SK-N-SH treated with all-trans-retinoic acid at 6 μM for 48 hours (cell line): ENCODE data around the gene DNMBP.

Source experiments
- ATAC-seq: fragments of 200-7000 bp; cut with Tn5 transposase; 3 replicates; pipeline ENCODE4 v1.9.1; 2020; ENCODE audit warnings: mild to moderate bottlenecking, moderate library complexity
- ARNTL ChIP-seq: fragments of 450-650 bp; formaldehyde crosslinking; IDR thresholded peaks from 2 replicates; pipeline ENCODE4 v1.5.0; 2020; ENCODE audit warnings: low read depth, mild to moderate bottlenecking, moderate library complexity, borderline replicate concordance
- BACH2 ChIP-seq: fragments of 250-450 bp; sonication (Bioruptor Pico); IDR thresholded peaks from 2 replicates; pipeline ENCODE4 v1.9.0; 2021; ENCODE audit warnings: mild to moderate bottlenecking, borderline replicate concordance
- CREB5 ChIP-seq: fragments of 250-450 bp; sonication (Bioruptor Pico); IDR thresholded peaks from 2 replicates; pipeline ENCODE4 v1.5.1; 2020; ENCODE audit warnings: low read depth, mild to moderate bottlenecking, moderate library complexity
- GLIS3 ChIP-seq: fragments of 250-450 bp; sonication (Bioruptor Pico); IDR thresholded peaks from 2 replicates; pipeline ENCODE4 v1.5.0; 2020; ENCODE audit warnings: mild to moderate bottlenecking, moderate library complexity
- ISL1 ChIP-seq: fragments of 250-450 bp; sonication (Bioruptor Pico); IDR thresholded peaks from 2 replicates; pipeline ENCODE4 v2.1.2; 2022; ENCODE audit warnings: mild to moderate bottlenecking, moderate library complexity
- OSR1 ChIP-seq: fragments of 250-450 bp; sonication (Bioruptor Pico); IDR thresholded peaks from 2 replicates; pipeline ENCODE4 v1.8.0; 2022; ENCODE audit warnings: moderate library complexity, mild to moderate bottlenecking, inconsistent platforms
- POU6F1 ChIP-seq: fragments of 250-450 bp; sonication (Bioruptor Pico); IDR thresholded peaks from 2 replicates; pipeline ENCODE4 v1.8.0; 2021; ENCODE audit warnings: low read depth, mild to moderate bottlenecking, moderate library complexity, borderline replicate concordance
- PPARA ChIP-seq: fragments of 250-450 bp; sonication (Bioruptor Pico); IDR thresholded peaks from 2 replicates; pipeline ENCODE4 v1.5.0; 2020; ENCODE audit warnings: mild to moderate bottlenecking, borderline replicate concordance
- RARB ChIP-seq: fragments of 250-450 bp; sonication (Bioruptor Pico); IDR thresholded peaks from 2 replicates; pipeline ENCODE4 v1.8.0; 2021; ENCODE audit warnings: mild to moderate bottlenecking, moderate library complexity
- SNAI2 ChIP-seq: fragments of 250-450 bp; sonication (Bioruptor Pico); IDR thresholded peaks from 2 replicates; pipeline ENCODE4 v1.5.0; 2020; ENCODE audit warnings: mild to moderate bottlenecking, moderate library complexity
- TOX ChIP-seq: fragments of 250-450 bp; sonication (Bioruptor Pico); IDR thresholded peaks from 2 replicates; pipeline ENCODE4 v1.8.0; 2021; ENCODE audit warnings: mild to moderate bottlenecking, moderate library complexity, borderline replicate concordance
- ZC3H10 ChIP-seq: fragments of 250-450 bp; sonication (Bioruptor Pico); IDR thresholded peaks from 2 replicates; pipeline ENCODE4 v1.5.1; 2021; ENCODE audit warnings: mild to moderate bottlenecking, moderate library complexity
- ZFP3 ChIP-seq: fragments of 250-450 bp; sonication (Bioruptor Pico); IDR thresholded peaks from 2 replicates; pipeline ENCODE4 v1.5.0; 2020; ENCODE audit warnings: mild to moderate bottlenecking, moderate library complexity
- ZFP30 ChIP-seq: fragments of 450-650 bp; formaldehyde crosslinking; IDR thresholded peaks from 2 replicates; pipeline ENCODE4 v1.5.0; 2022; ENCODE audit warnings: mild to moderate bottlenecking, moderate library complexity
- ZNF70 ChIP-seq: fragments of 450-650 bp; formaldehyde crosslinking; IDR thresholded peaks from 2 replicates; pipeline ENCODE4 v1.5.0; 2020; ENCODE audit warnings: mild to moderate bottlenecking, moderate library complexity
- ZNF8 ChIP-seq: fragments of 450-650 bp; formaldehyde crosslinking; IDR thresholded peaks from 2 replicates; pipeline ENCODE4 v1.5.0; 2020; ENCODE audit warnings: mild to moderate bottlenecking, moderate library complexity
- TF ChIP-seq, protein P1 (sequence below): fragments of 250-450 bp; sonication (Bioruptor Pico); IDR thresholded peaks from 2 replicates; pipeline ENCODE4 v1.5.0; 2020; ENCODE audit warnings: mild to moderate bottlenecking, moderate library complexity

The DNMBP gene

DNA sequence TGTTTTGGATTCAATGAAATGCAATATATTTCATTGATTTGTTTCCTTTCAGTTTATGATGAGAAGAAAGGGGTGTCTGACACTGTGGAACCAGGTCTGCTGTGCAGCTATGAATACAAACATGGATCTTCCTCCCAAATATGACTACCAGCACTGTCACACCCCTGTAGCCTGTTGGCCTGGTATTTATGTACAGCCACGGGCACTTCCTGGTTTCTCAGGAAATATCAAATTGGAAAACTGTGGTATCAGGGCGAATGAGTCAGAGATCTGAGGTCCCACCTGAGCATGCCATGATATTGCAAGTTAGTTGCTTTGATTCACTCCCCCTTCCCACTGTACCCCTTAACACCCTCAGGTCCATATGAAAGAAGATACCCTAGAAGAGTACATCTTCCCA, 87.8 kb downstream of the DNMBP start:
- ATAC-seq, result no peak
- TF ChIP-seq CREB5 (CRISPR knock-in tag), result no peak
- no peak for TF ChIP-seq TOX (CRISPR knock-in tag)
- no peak for TF ChIP-seq POU6F1
- no peak for TF ChIP-seq ISL1 (CRISPR knock-in tag)
- TF ChIP-seq, protein P1, sequence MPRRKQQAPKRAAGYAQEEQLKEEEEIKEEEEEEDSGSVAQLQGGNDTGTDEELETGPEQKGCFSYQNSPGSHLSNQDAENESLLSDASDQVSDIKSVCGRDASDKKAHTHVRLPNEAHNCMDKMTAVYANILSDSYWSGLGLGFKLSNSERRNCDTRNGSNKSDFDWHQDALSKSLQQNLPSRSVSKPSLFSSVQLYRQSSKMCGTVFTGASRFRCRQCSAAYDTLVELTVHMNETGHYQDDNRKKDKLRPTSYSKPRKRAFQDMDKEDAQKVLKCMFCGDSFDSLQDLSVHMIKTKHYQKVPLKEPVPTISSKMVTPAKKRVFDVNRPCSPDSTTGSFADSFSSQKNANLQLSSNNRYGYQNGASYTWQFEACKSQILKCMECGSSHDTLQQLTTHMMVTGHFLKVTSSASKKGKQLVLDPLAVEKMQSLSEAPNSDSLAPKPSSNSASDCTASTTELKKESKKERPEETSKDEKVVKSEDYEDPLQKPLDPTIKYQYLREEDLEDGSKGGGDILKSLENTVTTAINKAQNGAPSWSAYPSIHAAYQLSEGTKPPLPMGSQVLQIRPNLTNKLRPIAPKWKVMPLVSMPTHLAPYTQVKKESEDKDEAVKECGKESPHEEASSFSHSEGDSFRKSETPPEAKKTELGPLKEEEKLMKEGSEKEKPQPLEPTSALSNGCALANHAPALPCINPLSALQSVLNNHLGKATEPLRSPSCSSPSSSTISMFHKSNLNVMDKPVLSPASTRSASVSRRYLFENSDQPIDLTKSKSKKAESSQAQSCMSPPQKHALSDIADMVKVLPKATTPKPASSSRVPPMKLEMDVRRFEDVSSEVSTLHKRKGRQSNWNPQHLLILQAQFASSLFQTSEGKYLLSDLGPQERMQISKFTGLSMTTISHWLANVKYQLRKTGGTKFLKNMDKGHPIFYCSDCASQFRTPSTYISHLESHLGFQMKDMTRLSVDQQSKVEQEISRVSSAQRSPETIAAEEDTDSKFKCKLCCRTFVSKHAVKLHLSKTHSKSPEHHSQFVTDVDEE (CRISPR knock-in tag), result no peak

DNA sequence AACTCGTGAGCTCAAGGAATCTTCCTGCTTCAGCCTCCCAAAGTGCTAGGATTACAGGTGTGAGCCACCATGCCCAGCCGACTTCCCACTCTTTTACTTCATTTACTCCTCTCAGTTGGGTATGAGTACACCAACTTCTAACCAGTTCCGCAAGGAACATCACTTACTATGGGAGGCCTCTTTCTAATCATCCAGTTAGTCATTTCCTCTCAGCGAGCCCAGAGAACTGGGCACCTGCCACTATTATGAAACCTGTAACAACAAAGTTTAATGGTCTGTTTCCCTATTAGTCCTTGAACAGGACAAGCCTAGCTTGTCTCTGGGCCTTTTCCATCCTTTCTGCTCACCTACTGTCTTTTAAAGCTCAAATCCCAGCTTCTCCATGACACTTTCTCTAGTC, 88.8 kb downstream of the DNMBP start:
- ATAC-seq, result no peak; the same call in 2 of the 3 replicates
- TF ChIP-seq SNAI2 (CRISPR knock-in tag) (no peak), ZNF70 (CRISPR knock-in tag) (no peak), OSR1 (CRISPR knock-in tag) (no peak), GLIS3 (CRISPR knock-in tag) (no peak), ARNTL (no peak), ISL1 (CRISPR knock-in tag) (no peak), ZFP30 (no peak), RARB (CRISPR knock-in tag) (no peak), ZNF8 (CRISPR knock-in tag) (no peak), TOX (CRISPR knock-in tag) (no peak), ZFP3 (CRISPR knock-in tag) (no peak), PPARA (CRISPR knock-in tag) (no peak)
- TF ChIP-seq, protein P1 (CRISPR knock-in tag), result no peak
- TF ChIP-seq, all 23 proteins: peak for 0

DNA sequence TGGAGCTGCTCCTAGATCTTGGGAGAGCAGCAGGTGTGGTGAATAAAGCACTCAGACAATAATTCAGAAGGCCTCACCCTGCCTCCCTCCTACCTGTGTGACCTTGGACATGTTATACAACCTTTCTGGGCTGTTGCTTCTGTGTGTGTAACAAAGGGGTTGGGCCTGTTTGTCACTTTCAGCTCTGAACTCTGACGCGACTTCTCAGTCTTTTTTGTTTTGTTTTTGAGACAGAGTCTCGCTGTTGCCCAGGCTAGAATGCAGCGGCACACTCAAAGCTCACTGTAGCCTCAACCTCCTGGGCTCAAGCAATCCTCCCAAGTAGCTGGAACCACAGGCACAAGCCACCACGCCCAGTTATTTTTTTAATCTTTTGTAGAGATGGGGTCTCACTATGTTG, 89.3 kb downstream of the DNMBP start:
- no peak for TF ChIP-seq GLIS3 (CRISPR knock-in tag)
- TF ChIP-seq POU6F1, result no peak
- TF ChIP-seq ZNF8 (CRISPR knock-in tag), result no peak
- TF ChIP-seq PPARA (CRISPR knock-in tag), result no peak
- no peak for TF ChIP-seq ISL1 (CRISPR knock-in tag)
- TF ChIP-seq RARB (CRISPR knock-in tag), result no peak
- TF ChIP-seq, protein P1 (CRISPR knock-in tag), result no peak
- no peak for TF ChIP-seq BACH2 (CRISPR knock-in tag)
- TF ChIP-seq ZC3H10, result no peak
- TF ChIP-seq, all 23 proteins: peak for 0
- ATAC-seq, result no peak
